NCI-H82 (cell line): ENCODE results near the gene SMG7.

Experiments used
- DNase-seq: peaks from one replicate; lab custom pipeline; 2025; lab: John Stamatoyannopoulos, UW

Gene SMG7

GRCh38 chr1:183565261-183565660 is 93.0 kb downstream of the SMG7 start:
- no peak for DNase-seq

GRCh38 chr1:183566026-183566425 is 93.7 kb downstream of the SMG7 start:
- DNase-seq = no peak

- no peak for DNase-seq
These were observed 95.3 kb downstream of the SMG7 start for GRCh38 chr1:183567584-183567983.

DNA sequence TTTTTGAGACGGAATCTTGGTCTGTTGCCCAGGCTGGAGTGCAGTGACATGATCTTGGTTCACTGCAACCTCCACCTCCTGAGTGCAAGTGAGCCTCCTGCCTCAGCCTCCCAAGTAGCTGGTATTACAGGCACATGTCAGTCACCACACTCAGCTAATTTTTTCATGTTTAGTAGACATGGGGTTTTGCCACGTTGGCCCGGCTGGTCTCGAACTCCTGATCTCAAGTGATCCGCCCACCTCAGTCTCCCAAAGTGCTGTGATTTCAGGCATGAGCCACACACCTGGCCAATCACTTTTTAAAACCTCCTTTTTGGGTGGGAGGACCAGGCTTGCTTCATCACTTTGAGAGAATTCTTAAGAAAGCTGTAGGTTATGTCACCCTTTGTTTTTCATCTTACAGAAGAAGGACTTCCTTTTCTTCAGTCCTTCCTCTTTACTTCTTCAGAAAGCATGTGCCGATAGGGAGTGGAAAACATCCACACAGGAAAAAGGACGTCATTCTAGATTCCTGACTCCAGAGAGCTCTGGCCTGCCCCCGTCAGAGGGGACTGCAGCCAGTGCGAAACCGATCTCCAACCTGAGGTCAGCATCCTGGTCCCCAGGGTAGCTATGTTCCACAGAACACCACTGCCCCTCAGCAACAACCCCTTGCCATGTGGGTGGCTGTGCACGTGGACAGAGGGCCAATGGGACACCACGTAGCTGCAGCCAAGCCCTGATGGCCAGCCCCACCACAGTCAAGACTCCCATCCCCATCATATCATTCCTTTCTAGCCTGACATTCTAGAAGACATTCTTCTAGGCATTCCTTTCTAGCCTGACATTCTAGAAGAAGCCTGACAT is 96.1 kb downstream of the SMG7 start:
- no peak for DNase-seq

GRCh38 chr1:183569141-183569540 is 96.8 kb downstream of the SMG7 start:
- no peak for DNase-seq

- DNase-seq = no peak
These were observed 97.5 kb downstream of the SMG7 start for GRCh38 chr1:183569801-183570200.

- DNase-seq = no peak
These were observed 98.2 kb downstream of the SMG7 start for GRCh38 chr1:183570451-183570850.

DNA sequence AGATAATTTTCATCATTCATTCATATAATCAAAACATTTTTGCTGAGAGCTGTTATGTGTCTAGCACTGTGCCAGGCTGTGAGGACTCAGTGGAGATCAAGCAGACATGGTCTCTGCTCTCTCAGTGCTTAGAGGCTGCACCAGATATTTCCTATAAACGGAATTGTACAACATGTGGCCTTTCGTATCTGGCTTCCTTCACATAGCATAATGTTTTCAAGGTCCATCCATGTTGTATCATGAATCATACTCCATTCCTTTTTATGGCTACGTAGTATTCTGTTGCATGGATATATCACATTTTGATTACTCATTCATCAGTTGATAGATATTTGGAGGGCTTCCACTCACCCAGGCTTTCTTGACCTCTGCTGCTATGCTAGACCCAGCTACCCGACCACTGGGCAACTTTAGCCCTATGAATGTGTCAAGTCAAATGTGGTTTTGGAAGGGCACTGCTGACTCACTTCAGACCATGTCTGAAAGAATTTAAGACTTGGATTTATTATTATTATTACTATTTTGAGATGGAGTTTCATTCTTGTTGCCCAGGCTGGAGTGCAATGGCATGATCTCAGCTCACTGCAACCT is 99.5 kb downstream of the SMG7 start:
- no peak for DNase-seq

GRCh38 chr1:183572721-183573120 is 100.4 kb downstream of the SMG7 start:
- no peak for DNase-seq

GRCh38 chr1:183575606-183576005 is 103.3 kb downstream of the SMG7 start:
- no peak for DNase-seq

- no peak for DNase-seq
These were observed 104.2 kb downstream of the SMG7 start for GRCh38 chr1:183576537-183576936.

DNA sequence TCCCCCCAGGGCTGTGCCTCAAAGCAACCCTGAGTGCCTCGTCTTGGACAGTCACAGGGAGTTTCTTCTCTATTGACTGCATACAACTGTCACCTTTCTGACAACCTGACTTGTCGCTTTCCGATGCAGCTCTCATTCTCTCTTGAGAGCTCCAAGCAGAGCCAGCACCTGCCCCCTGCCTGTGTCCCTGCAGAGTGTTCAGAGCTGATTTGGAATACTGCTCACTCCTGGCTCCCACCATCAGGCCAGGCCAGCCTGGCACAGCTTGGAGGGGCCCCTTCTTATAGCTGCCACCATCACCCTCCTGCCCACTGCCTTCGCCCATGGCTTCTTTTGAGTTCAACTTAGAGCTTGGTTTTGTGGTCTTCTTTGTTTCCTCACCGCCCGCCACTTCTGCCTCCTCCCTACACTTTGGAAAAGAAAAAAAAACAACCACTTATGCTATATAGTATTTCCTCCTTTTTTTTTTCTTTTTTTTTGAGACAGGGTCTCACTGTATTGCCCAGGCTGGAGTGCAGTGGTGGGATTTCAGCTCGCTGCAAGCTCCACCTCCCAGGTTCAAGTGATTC is 105.7 kb downstream of the SMG7 start:
- DNase-seq = no peak

GRCh38 chr1:183578856-183579255 is 106.6 kb downstream of the SMG7 start:
- no peak for DNase-seq

DNA sequence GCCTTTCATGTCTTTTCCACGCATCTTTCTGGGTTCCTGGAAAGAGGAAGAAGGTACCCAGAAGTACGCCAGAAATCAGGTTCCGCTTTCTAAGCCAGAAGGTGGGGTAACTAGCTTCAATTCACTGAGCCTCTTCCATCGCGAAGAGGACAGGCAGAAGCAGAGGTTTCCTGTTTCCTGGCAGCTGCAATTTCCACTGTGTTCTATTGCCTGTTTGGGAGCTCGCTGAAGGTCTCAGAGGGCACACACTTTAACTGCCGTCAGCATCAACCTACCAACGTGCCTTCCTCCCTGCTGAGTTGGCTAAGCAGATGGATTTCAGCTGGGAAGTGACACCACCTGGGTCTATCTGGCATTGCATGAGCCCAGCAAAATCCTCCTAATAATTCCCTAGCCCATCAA is 108.0 kb downstream of the SMG7 start:
- peak; percentile 45 for DNase-seq

- no peak for DNase-seq
These were observed 109.9 kb downstream of the SMG7 start for GRCh38 chr1:183582021-183582713.

DNA sequence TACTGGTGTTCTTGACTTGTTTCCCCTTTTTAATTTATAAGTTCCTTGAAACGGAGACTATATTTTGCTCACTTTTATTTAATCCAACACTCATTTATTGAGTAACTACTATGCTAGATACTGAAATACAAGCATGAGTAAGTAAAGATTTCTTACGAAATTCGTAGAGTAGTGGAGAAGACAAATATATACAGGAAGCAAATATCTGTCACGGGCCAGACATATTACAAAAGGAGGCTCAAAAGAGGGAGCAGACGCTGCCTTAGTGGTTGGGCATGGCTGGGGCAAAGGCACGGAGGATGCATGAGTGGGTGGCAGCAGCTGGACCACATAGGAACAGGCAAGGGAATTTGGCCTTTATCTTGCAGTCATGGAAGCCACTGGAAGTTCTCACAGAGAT is 111.2 kb downstream of the SMG7 start:
- no peak for DNase-seq

DNA sequence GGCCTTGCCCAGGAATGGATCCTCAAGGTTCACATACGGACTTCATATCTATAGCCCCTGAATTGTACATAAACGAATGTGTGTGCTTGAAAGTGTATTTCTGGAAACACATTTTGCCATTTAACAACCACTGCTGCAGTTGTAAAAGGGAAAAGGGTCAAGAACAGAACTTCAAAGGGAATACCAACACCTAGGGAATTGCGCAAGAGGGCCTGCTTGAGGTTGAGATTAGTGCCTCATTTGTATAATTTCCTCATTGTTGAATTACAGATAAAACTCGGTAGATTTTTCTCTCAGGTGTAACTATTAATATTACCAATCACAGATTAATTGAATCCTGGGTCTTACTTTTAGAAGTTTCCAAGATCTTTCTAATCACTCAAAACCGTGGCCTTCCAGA is 111.8 kb downstream of the SMG7 start:
- DNase-seq = no peak

- no peak for DNase-seq
These were observed 112.7 kb downstream of the SMG7 start for GRCh38 chr1:183585038-183585437.

DNA sequence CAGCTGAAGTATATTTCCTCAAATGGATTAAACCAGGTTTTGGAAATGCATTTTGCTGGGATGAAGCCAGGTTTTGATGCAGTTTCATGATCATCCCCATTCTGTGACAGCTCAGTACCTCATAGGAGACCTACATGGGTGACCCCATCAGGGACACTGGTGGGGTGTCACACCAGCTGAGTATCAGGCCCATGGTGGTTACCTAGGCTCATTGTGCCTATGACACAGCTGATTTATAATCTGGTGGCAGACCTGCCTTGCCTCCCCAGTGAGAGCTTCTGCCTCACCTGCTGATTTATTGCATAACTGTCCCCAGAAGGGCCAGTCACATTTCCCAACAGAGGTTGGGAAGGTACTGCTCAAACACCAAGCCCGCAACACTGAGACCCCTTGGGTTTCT is 114.2 kb downstream of the SMG7 start:
- DNase-seq = no peak

- DNase-seq = no peak
These were observed 114.6 kb downstream of the SMG7 start for GRCh38 chr1:183586926-183587325.

- no peak for DNase-seq
These were observed 116.5 kb downstream of the SMG7 start for GRCh38 chr1:183588827-183589226.

- DNase-seq = no peak
These were observed 117.1 kb downstream of the SMG7 start for GRCh38 chr1:183589384-183589783.

- DNase-seq = no peak
These were observed 117.6 kb downstream of the SMG7 start for GRCh38 chr1:183589874-183590243.
